Measurements from ENCODE around the gene SPINT2.

The SPINT2 gene

DNA sequence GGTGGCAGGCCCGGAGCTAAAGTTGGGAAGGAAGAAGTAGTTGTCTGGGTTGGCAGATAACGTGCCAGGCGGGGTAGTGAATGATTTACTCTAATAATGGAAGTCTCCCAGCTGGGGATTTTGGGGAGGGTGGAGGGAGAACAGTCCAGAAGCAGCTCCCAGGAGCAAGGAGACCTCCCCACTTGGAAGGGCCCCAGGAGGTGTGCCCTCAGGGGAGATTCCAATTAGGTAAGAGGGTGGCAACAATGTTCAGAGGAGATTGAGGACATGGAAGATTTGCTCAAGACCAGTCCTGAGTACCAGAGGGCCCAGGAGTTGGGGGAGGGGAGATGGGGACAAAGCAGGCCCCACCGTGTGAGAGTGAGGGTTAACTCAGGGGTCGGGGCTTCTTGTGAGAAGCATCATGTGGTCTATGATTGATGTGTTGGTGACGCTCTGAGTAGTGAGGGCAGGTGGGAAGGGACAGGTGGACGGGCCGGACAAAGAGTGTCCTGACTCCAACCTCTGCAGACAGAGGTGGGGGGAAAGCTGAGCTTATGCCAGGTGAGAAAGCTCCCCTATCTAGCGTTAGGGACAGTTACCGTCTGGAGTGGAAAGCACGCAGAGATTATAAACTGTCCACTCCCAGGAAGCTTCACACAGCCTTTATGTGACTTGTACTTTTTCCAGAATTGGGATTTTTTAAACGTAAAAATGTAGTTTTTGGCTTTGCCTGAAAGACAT is 3.5 kb downstream of the SPINT2 start:
- DNase-seq (ENCODE audit: low spot score), result peak; percentile 38

DNA sequence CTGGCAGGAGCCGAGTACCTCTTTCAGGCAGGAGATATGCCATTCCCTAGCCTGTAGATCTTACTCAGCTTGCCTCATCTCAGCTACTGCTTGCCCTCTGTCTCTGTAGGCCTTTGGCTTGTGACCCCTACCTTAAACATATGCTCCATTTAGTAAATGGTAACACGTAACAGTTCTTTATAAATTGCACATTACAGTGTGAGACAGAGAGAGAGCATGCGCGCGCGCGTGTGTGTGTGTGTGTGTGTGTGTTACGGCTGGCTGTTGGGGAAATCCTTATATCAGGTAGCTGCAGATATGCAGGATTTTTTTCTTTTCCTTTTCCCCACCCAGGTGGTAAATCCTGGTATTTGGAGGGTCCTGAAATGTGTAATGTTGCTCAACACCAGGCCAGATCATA is 4.2 kb downstream of the SPINT2 start:
- no peak for DNase-seq (ENCODE audit: low spot score)

DNA sequence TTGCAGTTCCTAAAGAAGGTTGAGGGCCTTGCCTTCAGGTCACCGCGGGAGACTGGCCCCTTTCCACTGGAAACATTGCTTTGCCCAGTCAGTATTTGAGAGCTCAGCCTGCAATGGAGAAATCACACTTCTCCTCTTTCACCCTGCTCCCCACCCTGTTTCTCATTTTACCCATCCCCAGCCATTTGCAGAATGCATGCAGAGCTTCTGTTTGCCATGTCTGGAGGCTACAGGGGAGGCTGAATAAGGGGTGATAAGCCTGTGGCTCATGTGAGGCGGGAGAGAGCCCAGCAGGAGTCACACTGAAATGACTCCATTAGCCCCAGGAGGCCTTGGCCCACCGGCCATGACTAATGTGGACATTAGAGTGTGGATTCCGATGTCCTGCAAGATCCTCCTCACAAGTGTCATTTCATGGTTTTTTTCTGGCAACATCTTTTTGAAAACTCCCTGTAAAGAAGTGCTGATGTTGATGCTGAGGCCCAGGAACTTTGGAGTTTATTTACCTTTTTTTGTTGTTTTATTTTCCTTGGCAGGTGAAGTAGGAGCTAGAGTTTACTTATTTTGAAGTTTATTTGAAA is 6.3 kb downstream of the SPINT2 start:
- peak; percentile 68 for DNase-seq (ENCODE audit: low spot score)

DNA sequence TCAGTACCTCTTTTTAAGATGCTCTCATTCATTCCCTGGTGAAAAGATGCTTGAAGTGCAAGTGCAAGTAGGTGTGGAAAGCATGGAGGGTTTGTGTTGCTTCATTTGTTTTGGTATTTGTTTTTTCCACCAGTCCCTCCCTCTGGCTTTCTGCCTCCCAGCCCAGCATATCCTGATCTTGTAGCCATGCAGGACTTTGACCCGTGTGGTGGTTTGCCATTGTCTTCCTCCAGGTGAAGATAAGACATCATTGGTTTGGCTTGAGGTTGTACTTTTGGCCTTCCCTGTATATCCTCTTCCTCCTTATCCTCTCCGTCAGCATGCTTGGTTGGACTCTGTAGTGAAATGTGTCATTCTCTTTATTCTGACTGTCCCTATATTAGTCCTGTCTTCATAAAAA is 9.1 kb downstream of the SPINT2 start:
- DNase-seq (ENCODE audit: low spot score), result no peak

DNA sequence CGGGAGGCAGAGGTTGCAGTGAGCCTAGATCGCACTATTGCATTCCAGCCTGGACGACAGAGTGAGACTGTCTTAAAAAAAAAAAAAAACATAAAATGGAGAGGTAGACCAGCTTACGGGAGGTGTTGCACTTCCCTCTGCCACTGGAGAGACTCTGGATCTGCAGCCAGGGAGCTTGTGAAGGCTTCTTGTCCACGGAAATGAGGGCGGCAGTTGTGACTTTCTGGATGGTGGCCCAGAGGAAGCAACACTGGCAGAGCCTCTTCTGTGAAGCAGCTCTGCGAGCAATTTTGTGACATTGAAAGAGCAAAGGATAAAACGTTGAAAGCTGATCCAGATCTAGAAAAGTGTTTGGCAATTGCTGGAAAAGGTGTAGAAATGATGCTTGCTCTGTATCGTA is 10.4 kb downstream of the SPINT2 start:
- no peak for DNase-seq (ENCODE audit: low spot score)

DNA sequence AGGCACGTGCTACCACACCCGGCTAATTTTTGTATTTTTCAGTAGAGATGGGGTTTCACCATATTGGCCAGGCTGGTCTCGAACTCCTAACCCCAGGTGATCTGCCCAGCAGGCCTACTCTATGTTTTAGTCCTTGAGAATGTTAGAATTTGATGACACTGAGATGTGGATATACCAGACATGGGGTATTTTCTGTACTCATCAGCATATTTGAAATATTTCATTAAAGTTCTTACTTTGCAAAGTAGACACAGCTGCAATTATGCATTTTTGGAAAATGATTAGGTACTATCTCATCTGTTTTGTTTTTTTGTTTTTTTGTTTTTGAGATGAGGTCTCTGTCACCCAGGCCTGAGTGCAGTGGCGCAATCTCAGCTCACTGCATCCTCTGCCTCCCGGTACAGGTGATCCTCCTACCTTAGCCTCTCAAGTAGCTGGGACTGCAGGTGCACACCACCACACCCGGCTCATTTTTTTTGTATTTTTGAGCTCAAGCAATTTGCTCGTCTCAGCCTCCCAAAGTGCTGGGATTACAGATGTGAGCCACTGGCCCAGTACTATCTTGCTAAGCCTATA is 12.7 kb downstream of the SPINT2 start:
- no peak for DNase-seq (ENCODE audit: low spot score)

DNA sequence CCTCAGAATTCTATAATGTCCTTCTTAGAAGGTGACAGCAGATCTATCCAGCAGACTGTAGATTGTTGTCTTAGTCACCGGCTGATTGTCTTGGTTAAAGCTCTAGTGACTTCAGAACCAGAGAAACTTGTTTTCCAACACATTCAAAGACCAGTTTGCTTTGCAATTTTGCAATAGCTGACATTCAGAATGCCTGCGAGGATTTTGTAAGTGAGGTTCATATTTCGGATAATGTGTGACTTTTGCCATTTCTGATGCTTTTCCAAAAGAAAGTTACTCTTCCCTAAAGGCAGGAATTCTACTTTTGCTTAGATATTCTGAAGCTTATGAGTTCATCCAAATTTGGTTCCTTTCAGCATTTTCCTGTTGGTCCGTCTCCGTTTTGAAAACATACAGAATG is 13.2 kb downstream of the SPINT2 start:
- no peak for DNase-seq (ENCODE audit: low spot score)

DNA sequence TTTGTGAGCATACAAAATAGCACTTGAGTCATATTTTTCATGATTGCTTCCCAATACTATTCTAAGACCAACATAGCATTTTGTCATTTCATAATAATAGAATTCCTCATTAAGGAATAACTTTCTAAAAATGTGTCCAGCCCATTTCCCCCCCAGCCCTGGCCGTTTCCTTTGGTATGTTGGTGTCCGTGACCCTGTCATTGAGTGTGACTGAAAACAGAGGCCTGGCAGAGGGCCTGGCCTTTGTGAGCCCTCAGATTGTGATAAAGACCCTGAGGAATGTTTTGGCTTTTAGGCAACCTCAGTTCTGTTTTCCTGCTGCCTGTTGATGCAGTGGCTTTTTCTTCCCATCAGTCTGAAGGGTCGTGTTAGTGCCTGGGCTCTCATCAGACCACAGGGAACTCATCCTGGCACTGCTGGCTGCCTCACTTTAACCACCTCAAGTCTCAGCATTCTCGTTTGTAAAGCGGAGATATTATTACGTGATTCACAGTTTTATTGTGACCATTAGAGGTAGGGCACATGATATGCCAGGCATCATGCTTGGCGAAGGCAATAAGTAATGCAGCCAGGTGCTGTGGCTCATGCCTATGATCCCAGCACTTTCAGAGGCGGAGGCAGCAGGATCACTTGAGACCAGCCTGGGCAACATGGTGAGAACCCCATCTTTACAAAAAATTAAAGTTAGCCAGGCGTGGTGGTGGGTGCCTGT is 13.8 kb downstream of the SPINT2 start:
- no peak for DNase-seq (ENCODE audit: low spot score)

DNA sequence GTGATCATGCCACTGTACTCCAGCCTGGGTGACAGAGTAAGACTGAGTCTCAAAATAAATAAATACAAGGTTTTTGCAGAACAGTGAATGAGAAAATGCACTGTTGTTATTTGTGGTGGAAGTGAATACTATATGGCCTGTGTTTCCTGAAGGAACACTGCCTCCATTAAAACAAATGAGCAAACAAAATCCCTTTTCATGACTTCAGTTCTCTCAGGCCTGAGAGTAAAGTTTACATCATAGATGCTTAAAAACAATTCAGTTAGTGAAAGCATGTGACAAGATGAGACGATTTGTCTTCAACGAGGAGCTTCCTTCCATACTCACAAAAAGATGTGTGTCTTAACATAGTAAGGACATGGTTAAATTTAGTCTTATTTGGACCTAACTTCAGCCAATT is 14.4 kb downstream of the SPINT2 start:
- DNase-seq (ENCODE audit: low spot score), result no peak

DNA sequence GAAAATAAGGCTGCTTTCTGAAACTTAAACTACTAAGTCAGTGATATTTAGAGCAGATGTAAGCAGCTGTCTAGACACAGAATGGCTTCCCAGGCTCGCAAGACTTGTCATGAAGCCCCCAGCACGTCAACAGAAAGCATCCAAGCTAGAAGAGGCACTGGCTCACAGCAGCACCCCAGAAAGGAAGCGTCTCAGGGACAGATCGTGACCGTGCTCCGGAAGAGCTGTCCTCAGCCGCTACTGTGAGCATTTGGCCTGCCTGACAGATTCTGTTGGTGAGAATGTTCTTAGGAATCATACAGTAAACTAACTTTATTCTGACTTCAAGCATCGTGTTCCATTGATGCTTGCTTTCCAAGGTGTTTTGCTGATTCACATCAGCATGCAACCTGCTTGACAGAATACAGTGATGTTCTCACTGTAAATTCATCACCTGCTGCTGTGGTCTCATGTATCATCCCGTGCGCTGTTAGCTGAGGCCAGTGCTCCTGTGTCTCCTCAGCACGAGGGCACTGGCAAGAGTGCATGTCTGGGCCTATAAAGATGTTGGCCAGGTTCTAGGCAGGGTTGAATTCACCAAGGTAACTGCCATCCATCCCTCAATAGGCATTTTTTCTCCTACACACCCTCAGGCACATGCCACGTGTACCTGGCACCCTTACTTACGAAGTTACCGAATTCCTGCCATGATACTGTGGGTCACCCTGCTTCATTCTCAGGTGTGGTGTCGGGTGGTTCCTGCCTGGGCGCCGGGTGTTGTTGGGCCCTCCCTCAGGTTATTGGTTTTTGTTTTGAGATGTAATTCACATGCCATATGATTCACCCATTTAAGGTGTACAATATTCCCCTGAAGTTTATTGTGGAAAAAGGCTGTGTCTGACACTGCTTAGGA is 15.9 kb downstream of the SPINT2 start:
- DNase-seq (ENCODE audit: low spot score), result no peak

DNA sequence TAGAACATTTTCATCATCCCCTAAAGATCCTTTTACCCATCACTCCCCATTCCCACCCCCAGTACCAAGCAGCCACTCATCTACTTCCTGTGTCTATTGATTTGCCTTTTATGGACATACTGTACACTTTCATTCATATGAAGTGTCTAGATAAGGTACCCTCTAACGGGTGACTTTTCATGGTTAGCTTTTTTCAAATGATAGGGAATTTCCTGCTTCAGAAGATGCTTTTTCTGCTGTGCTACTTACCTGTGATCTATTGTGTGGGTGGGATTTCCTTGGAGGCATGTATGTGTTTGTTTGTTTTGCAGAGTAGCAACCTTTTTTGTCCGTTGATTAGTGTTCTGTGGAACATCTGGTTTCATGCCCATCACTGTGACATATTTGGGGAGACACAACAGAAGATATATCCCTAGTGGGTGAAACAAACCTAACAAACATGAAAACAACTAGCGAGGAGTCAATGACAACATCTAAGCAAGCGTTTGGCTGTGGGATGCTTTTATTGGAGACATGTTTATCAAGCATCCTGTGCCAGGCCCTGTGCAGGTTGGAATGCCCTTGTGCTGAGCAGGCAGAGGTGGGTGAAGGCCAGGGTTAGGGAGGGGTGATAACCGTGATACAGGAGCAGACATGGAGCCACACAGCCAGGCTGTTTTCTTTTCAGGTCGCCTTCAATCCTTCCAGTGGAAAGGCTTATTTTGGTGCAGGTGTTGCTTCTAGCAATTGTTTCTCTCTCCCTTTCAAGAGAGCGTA is 17.6 kb downstream of the SPINT2 start:
- DNase-seq (ENCODE audit: low spot score), result no peak

DNA sequence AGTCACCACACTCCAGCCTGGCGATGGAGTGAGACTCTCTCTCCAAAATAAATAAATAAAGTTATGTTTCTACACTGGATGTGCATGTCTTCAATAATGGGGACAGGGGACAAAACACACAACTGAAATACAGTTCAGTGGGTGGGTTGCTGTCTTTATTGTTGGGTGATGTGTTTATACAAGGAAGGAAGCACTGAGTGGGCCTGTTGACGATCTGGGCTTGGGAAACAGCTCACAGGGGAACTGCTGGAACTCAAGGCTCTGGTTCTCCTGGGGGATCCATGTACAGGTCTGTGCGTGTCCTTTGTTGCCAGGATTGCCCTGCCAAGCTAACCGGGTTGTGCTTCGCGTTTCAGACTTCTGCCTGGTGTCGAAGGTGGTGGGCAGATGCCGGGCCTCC is 18.9 kb downstream of the SPINT2 start:
- DNase-seq (ENCODE audit: low spot score), result no peak

DNA sequence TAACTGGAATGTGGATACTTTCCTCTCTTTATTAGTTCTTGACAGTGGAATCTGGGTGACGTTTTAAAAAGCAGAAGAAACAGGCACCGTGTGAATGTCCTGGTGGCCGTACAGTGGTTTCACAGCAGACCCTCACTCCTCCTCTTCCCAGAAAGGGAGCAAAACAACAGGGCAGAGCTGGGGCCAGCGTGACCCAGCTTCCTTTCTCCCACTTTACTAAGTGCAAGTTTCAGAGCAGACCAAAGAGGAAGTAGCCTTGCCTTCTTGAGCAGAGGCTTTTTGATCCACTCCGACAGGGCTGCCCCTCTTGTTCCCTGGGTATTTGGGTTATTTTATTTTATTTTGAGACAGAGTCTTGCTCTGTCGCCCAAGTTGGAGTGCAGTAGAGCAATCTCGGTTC is 20.0 kb downstream of the SPINT2 start:
- no peak for DNase-seq (ENCODE audit: low spot score)

DNA sequence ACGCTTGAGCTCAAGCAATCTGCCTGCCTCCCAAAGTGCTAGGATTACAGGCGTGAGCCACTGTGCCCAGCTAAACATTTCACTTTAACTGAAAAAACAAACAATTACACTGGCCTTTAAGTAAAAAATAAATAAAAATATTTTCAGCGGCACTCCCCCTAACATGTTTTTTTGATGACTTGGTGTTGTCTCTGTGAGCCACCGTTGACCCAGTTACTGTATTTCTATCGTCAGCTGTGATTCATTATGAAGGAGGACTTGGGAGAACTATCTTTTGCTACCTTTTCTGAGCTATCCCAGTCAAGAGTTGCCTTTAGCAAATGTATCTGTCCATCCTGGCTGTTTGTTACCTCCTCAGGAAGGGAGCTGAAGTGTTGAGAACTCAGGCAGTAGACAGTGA is 21.2 kb downstream of the SPINT2 start:
- no peak for DNase-seq (ENCODE audit: low spot score)

DNA sequence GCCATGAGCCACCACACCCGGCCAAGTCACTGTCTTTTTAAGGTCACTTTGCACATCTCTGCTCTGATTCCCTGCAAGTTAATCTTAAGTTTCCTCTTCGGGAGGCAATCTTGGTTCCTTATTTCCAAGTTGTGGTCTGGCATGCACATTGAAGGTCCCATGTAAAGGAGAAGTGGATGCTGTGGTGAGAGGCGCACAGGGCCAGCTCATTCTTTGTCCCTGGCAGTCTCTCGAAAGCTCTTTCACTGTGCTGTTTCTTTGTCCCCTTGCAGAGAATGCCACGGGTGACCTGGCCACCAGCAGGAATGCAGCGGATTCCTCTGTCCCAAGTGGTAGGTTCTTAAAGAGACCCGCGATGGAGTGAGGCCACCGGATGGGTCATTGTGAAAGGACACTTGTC is 23.2 kb downstream of the SPINT2 start:
- no peak for DNase-seq (ENCODE audit: low spot score)

DNA sequence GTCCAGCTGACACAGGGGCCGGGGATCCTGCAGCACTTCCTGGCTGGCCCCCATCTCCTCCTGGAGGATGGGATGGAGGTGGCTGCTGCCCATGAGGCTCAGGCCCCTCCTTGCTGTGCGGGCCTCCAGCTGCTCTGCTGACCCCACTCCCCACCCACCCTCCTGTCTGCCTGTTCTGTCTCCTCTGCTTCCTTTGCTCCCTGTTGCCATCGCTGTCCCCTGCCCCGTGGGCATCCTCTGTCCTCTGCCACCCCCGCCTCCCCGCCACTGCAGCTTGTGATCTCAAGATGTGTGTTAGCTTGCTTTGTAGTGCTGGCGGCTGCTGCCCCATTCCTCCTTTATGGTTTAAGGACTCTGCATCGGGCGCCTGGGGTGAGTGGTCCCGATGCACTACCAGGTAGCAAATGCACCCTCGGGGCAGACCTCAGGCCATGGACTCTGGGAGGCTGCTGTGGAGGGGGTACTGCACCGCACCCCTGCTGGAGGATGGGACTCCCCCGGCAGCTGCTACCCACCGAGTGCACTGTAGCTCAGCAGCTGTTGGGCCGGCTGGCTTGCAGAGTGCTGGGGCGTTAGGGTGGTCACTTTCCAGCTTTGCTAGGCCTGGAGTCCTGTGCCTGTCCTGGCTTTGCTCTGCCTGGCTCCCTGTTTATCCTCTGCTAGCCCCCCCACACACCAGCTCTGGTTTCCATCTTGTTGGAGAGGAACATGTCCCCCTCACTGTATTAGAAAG is 23.9 kb downstream of the SPINT2 start:
- no peak for DNase-seq (ENCODE audit: low spot score)

DNA sequence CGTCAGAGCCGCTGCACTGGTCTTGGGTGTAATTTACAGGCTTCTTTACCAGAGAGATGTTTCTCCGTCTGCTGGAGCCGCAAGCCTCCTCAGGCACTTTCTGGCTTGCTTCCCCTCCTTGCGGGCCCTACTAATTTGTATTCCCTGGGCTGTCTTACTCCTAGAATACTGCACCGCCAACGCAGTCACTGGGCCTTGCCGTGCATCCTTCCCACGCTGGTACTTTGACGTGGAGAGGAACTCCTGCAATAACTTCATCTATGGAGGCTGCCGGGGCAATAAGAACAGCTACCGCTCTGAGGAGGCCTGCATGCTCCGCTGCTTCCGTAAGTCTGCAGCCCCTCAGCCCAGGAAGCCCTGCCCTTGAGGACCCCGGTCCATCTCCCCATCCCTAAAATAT is 25.6 kb downstream of the SPINT2 start:
- no peak for DNase-seq (ENCODE audit: low spot score)

DNA sequence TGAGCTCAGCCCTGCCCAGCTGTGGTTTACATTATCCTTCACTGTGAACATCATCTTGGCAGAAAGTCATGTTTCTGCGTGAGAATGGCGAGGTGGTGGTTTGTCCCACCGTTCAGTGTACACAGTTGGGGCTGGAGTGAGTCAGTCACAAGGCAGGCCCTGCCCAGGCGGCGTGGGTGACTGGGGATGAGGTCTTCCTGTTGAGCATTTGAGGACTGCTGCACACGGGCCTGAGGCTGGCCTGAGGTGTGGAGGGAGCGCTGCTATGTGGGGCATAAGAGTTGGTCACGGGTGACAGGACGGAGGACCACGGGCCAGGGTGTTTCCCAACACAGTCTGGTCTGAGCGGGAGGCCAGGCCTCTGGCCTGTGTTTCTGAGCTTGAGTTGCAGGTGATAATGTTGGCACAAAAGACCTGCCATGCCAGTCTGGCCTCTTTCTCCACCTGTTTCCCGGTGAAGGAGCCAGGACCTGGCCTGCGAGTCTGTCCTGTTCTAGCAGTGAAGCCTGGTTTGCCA is 26.3 kb downstream of the SPINT2 start:
- no peak for DNase-seq (ENCODE audit: low spot score)

DNA sequence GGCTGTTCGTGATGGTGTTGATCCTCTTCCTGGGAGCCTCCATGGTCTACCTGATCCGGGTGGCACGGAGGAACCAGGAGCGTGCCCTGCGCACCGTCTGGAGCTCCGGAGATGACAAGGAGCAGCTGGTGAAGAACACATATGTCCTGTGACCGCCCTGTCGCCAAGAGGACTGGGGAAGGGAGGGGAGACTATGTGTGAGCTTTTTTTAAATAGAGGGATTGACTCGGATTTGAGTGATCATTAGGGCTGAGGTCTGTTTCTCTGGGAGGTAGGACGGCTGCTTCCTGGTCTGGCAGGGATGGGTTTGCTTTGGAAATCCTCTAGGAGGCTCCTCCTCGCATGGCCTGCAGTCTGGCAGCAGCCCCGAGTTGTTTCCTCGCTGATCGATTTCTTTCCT is 27.5 kb downstream of the SPINT2 start:
- DNase-seq (ENCODE audit: low spot score), result no peak

DNA sequence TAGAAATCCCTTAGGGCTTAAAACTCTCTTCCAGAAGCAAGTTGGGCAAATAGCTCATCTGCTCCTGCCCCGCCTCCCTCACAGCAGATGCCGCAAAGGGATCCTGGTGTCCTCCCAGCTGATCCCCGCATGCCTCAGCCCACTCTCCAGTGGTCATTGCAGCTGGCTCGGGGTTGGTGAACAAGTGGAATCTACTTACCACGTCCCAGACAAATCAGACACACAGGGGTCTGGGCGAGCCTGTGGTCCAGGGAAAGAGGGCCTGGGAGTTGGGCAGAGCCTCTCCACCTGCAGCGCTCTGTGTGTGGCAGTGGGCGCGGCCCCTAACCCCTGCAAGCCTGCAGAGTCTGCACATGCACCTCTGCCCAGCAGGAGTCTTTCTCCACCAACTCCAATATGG is 28.9 kb downstream of the SPINT2 start:
- DNase-seq (ENCODE audit: low spot score), result no peak

DNA sequence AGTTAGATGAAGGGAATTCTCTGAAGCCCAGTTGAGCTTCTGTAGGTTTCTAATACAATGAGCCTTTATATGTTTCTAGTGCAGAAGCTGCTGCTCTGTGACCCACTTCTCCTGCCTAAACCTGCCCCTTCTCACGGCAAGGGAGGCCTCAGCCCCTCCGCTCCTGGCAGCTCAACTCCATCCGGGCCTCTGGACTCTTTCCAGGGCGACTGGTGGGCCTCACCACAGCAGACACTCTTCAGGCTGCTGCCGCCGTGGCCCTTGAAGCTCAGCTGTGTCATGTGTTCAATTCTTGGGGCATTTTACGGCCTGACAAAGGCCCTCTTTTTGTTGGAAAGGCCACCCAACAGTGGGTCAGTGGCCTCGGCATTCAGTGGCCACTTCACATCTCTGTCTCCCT is 29.7 kb downstream of the SPINT2 start:
- DNase-seq (ENCODE audit: low spot score), result no peak

Data from hematopoietic multipotent progenitor cell treated with erythropoietin and hydrocortisone succinate and interleukin-3 and kit ligand, for 15 days (in vitro differentiated cells).